Psoas muscle (tissue), 8 donors: ENCODE results near the gene TBC1D19. TPM values are rescaled to one million over a fixed set of nuclear protein-coding genes. Genes with fewer than 3 reads are reported as not detected.
"Not testable (repeated sequence)": the region's sequence is repeated elsewhere in the genome, so short reads cannot be mapped to it uniquely, and the experiment has no call there.

ENCODE experiments used
- ATAC-seq, 4 donors: fragments of 200-7000 bp; cut with Tn5 transposase; one replicate each; pipeline ENCODE4 v1.9.1; 2020; ENCODE audit warnings: moderate library complexity in 3 of 4, mild to moderate bottlenecking in 2 of 4
- DNase-seq, 2 donors: peaks; one replicate each; pipeline ENCODE4 v3.0.0-alpha.2; 2020
- H3K27ac ChIP-seq: fragments of 200-600 bp; one replicate; pipeline ENCODE4 v1.8.0; 2022
- H3K27me3 ChIP-seq, 3 donors: fragments of 200-600 bp in 1 of 3; one replicate each; pipeline versions ENCODE4 v1.6.1 to v1.8.0; 2013 to 2022; ENCODE audit warnings: low read length in 2 of 3, mild to moderate bottlenecking in 2 of 3, moderate library complexity in 1 of 3; ENCODE audit not compliant: insufficient read depth in 3 of 3
- H3K36me3 ChIP-seq, 2 donors: fragments of 200-600 bp in 1 of 2; one replicate each; pipeline versions ENCODE4 v1.6.1 to v1.8.0; 2013 to 2022; ENCODE audit warnings: low read depth in 1 of 2, mild to moderate bottlenecking in 1 of 2, moderate library complexity in 1 of 2; ENCODE audit not compliant: insufficient read depth in 1 of 2
- H3K4me1 ChIP-seq: fragments of 200-600 bp; one replicate; pipeline ENCODE4 v1.8.0; 2022
- H3K4me3 ChIP-seq: fragments of 200-600 bp; one replicate; pipeline ENCODE4 v1.8.0; 2022; ENCODE audit warnings: mild to moderate bottlenecking
- H3K9me3 ChIP-seq: fragments of 200-600 bp; one replicate; pipeline ENCODE4 v1.8.0; 2022
- CTCF ChIP-seq: fragments of 200-600 bp; IDR thresholded peaks from one replicate; pipeline ENCODE4 v1.8.0; 2022; ENCODE audit warnings: antibody characterized with exemption
- WGBS, 3 donors: extraction: QIAGEN DNeasy Blood & Tissue Kit; methylation state at CpG; one replicate each; pipeline versions ENCODE4 v1.1.6 to v1.1.7; 2013; 5-methylcytosine and 5-hydroxymethylcytosine counted together
- intact Hi-C, 2 donors: fragments of 100-400 bp; cut with DNase I; formaldehyde crosslinking; loops; one replicate each; pipeline versions ENCODE4 v1.11.0 to v1.14.2; 2022
- polyA plus RNA-seq, 3 donors: library from polyadenylated mRNA; stranded (reverse); fragments of 200-250 nt; gene quantifications; one replicate each; pipeline ENCODE4 v1.2.3, GENCODE V29; 2013
- total RNA-seq, 4 donors: library from RNA; stranded (reverse); fragmentation: NEBNext Ultra II Directional in 2 of 4; extraction: Animal tissue kit (Norgen Biotek cat#: 25700) in 2 of 4; gene quantifications; one replicate each; pipeline versions ENCODE4 v1.2.1 to v1.2.4, GENCODE V29; 2021 to 2023
- donor health status: healthy with polysubstance abuse.
- donor health status: DM: no; HTN: no; CAD: no; lungs with moderate emphysema.
- donor health status: Bipolar disorder and iron deficiency.
- donor health status: healthy.
- donor health status: DM: yes; HTN: yes; CAD: no.
- donor health status: DM: no; HTN: no; CAD: no.
- donor health status: DM: no; HTN: no; CAD: no.
- donor health status: DM: yes; HTN: yes; CAD: no.

The TBC1D19 gene
- total and polyA plus RNA-seq, 7 donors, result 1.0 to 8.2 (median 4.8) TPM

- DNase-seq, result no peak
Measured at GRCh38 chr4:26648260-26648659, 64.4 kb downstream of the TBC1D19 start.

GRCh38 chr4:26660261-26660660 lies 76.4 kb downstream of the TBC1D19 start:
- no peaks in the 10 kb centered on the region for H3K4me1 ChIP-seq
- H3K27me3 ChIP-seq, result no peaks in the 10 kb centered on the region
- peaks cover 0 to 20% of the 10 kb centered on the region in 2 donors for H3K36me3 ChIP-seq
- WGBS, 3 donors, result 91 to 95% (median 94%) methylated on average over 3 of the region's 3 CpGs
- H3K4me3 ChIP-seq, result no peak overlapping the region
- intact Hi-C loops, result no loop called here
- DNase-seq (no peak), ATAC-seq (no peak)
- TF ChIP-seq CTCF, result no peak
- H3K27ac ChIP-seq, result no peak overlapping the region
- H3K9me3 ChIP-seq, result no peaks in the 10 kb centered on the region

More at GRCh38 chr4:26648260-26648659, 64.4 kb downstream of the TBC1D19 start:
- Histone ChIP-seq H3K4me1 (no peaks in the 10 kb centered on the region), H3K27ac (no peak overlapping the region), H3K9me3 (no peaks in the 10 kb centered on the region), H3K27me3 (no peaks in the 10 kb centered on the region), H3K4me3 (no peak overlapping the region), H3K36me3 (no peaks in the 10 kb centered on the region)
- WGBS, 3 donors, result 56 to 65% (median 57%) methylated on average over 1 of the region's 1 CpG
- peak in 1 of 4 donors; percentile 53 for ATAC-seq
- no peak for TF ChIP-seq CTCF
- intact Hi-C loops, result no loop called here

- ATAC-seq (no peak), DNase-seq (no peak)
- Histone ChIP-seq H3K27ac (no peak overlapping the region), H3K9me3 (no peaks in the 10 kb centered on the region), H3K4me1 (no peaks in the 10 kb centered on the region), H3K36me3 (peaks cover 0 to 20% of the 10 kb centered on the region in 2 donors), H3K4me3 (no peak overlapping the region), H3K27me3 (no peaks in the 10 kb centered on the region)
- TF ChIP-seq CTCF, result no peak
- intact Hi-C loops, result no loop called here
Measured at GRCh38 chr4:26663888-26664287, 80.0 kb downstream of the TBC1D19 start.

GRCh38 chr4:26670903-26671537 lies 87.1 kb downstream of the TBC1D19 start:
- peaks cover 0 to 6% of the 10 kb centered on the region in 2 donors for H3K36me3 ChIP-seq
- no peak overlapping the region for H3K27ac ChIP-seq
- no peak for ATAC-seq
- H3K4me3 ChIP-seq, result no peak overlapping the region
- no peaks in the 10 kb centered on the region for H3K27me3 ChIP-seq
- H3K4me1 ChIP-seq, result no peaks in the 10 kb centered on the region
- no peak for TF ChIP-seq CTCF
- no peaks in the 10 kb centered on the region for H3K9me3 ChIP-seq
- intact Hi-C loops, result no loop called here
- WGBS, 3 donors, result 91 to 96% (median 93%) methylated on average over 2 of the region's 2 CpGs
- no peak for DNase-seq

- H3K27ac ChIP-seq, intact Hi-C loops, H3K27me3 ChIP-seq, H3K9me3 ChIP-seq, ATAC-seq, H3K4me3 ChIP-seq, DNase-seq, H3K36me3 ChIP-seq, H3K4me1 ChIP-seq: not testable (repeated sequence)
- 100% methylated on average over 1 of the region's 1 CpG for WGBS, 3 donors
Measured at GRCh38 chr4:26679040-26679695, 95.3 kb downstream of the TBC1D19 start.
